Measurements from ENCODE around the gene C22orf42.

GRCh38 chr22:32144496-32145274 lies 14.4 kb downstream of the C22orf42 start:
- TF ChIP-seq MYC (IDR thresholded peaks at IDR 0.05; ENCODE audit: borderline replicate concordance, low read length) (no peak), HEYL (CRISPR knock-in tag; IDR thresholded peaks at IDR 0.05) (no peak), ESRRA (IDR thresholded peaks at IDR 0.05; ENCODE audit: borderline replicate concordance, low read length) (no peak)
